Measurements from ENCODE around the gene LMO3. TPM values are rescaled to one million over a fixed set of nuclear protein-coding genes. Genes with fewer than 3 reads are reported as not detected.

LMO3 gene
- total and polyA plus RNA-seq, 2 of the 8 experiments (the other 6 are each of a cell fraction or from before 2014, with no cell fraction given): 4.7 to 16.7 TPM

GRCh38 chr12:16524378-16524777, 81.6 kb downstream of the LMO3 start (continued):
- TF ChIP-seq, protein P1, sequence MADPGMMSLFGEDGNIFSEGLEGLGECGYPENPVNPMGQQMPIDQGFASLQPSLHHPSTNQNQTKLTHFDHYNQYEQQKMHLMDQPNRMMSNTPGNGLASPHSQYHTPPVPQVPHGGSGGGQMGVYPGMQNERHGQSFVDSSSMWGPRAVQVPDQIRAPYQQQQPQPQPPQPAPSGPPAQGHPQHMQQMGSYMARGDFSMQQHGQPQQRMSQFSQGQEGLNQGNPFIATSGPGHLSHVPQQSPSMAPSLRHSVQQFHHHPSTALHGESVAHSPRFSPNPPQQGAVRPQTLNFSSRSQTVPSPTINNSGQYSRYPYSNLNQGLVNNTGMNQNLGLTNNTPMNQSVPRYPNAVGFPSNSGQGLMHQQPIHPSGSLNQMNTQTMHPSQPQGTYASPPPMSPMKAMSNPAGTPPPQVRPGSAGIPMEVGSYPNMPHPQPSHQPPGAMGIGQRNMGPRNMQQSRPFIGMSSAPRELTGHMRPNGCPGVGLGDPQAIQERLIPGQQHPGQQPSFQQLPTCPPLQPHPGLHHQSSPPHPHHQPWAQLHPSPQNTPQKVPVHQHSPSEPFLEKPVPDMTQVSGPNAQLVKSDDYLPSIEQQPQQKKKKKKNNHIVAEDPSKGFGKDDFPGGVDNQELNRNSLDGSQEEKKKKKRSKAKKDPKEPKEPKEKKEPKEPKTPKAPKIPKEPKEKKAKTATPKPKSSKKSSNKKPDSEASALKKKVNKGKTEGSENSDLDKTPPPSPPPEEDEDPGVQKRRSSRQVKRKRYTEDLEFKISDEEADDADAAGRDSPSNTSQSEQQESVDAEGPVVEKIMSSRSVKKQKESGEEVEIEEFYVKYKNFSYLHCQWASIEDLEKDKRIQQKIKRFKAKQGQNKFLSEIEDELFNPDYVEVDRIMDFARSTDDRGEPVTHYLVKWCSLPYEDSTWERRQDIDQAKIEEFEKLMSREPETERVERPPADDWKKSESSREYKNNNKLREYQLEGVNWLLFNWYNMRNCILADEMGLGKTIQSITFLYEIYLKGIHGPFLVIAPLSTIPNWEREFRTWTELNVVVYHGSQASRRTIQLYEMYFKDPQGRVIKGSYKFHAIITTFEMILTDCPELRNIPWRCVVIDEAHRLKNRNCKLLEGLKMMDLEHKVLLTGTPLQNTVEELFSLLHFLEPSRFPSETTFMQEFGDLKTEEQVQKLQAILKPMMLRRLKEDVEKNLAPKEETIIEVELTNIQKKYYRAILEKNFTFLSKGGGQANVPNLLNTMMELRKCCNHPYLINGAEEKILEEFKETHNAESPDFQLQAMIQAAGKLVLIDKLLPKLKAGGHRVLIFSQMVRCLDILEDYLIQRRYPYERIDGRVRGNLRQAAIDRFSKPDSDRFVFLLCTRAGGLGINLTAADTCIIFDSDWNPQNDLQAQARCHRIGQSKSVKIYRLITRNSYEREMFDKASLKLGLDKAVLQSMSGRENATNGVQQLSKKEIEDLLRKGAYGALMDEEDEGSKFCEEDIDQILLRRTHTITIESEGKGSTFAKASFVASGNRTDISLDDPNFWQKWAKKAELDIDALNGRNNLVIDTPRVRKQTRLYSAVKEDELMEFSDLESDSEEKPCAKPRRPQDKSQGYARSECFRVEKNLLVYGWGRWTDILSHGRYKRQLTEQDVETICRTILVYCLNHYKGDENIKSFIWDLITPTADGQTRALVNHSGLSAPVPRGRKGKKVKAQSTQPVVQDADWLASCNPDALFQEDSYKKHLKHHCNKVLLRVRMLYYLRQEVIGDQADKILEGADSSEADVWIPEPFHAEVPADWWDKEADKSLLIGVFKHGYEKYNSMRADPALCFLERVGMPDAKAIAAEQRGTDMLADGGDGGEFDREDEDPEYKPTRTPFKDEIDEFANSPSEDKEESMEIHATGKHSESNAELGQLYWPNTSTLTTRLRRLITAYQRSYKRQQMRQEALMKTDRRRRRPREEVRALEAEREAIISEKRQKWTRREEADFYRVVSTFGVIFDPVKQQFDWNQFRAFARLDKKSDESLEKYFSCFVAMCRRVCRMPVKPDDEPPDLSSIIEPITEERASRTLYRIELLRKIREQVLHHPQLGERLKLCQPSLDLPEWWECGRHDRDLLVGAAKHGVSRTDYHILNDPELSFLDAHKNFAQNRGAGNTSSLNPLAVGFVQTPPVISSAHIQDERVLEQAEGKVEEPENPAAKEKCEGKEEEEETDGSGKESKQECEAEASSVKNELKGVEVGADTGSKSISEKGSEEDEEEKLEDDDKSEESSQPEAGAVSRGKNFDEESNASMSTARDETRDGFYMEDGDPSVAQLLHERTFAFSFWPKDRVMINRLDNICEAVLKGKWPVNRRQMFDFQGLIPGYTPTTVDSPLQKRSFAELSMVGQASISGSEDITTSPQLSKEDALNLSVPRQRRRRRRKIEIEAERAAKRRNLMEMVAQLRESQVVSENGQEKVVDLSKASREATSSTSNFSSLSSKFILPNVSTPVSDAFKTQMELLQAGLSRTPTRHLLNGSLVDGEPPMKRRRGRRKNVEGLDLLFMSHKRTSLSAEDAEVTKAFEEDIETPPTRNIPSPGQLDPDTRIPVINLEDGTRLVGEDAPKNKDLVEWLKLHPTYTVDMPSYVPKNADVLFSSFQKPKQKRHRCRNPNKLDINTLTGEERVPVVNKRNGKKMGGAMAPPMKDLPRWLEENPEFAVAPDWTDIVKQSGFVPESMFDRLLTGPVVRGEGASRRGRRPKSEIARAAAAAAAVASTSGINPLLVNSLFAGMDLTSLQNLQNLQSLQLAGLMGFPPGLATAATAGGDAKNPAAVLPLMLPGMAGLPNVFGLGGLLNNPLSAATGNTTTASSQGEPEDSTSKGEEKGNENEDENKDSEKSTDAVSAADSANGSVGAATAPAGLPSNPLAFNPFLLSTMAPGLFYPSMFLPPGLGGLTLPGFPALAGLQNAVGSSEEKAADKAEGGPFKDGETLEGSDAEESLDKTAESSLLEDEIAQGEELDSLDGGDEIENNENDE (IDR thresholded peaks at IDR 0.05; ENCODE audit: insufficient replicate concordance, low read length): no peak
- TF ChIP-seq E2F6 (IDR thresholded peaks at IDR 0.05) (no peak), NRF1 (IDR thresholded peaks at IDR 0.05; ENCODE audit: low read depth, low read length) (no peak), SP1 (IDR thresholded peaks at IDR 0.05; ENCODE audit: low read depth, low read length) (no peak), CHD1 (IDR thresholded peaks at IDR 0.05; ENCODE audit: low read depth, low read length) (no peak), EP300 (IDR thresholded peaks at IDR 0.05; ENCODE audit: borderline replicate concordance in 1 of 2, low read depth in 2 of 2, low read length in 2 of 2) (no peak)

Measured in H1 (cell line).